HG03095 (cell line): ENCODE results near the gene ISM2.
"Not testable (repeated sequence)": the region's sequence is repeated elsewhere in the genome, so short reads cannot be mapped to it uniquely, and the experiment has no call there.

Experiments
- ATAC-seq: cut with Tn5 transposase; IDR thresholded peaks from one replicate; pipeline ENCODE4 v1.9.1; 2021; ENCODE audit warnings: moderate library complexity; ENCODE audit not compliant: unreplicated experiment

The ISM2 gene

DNA sequence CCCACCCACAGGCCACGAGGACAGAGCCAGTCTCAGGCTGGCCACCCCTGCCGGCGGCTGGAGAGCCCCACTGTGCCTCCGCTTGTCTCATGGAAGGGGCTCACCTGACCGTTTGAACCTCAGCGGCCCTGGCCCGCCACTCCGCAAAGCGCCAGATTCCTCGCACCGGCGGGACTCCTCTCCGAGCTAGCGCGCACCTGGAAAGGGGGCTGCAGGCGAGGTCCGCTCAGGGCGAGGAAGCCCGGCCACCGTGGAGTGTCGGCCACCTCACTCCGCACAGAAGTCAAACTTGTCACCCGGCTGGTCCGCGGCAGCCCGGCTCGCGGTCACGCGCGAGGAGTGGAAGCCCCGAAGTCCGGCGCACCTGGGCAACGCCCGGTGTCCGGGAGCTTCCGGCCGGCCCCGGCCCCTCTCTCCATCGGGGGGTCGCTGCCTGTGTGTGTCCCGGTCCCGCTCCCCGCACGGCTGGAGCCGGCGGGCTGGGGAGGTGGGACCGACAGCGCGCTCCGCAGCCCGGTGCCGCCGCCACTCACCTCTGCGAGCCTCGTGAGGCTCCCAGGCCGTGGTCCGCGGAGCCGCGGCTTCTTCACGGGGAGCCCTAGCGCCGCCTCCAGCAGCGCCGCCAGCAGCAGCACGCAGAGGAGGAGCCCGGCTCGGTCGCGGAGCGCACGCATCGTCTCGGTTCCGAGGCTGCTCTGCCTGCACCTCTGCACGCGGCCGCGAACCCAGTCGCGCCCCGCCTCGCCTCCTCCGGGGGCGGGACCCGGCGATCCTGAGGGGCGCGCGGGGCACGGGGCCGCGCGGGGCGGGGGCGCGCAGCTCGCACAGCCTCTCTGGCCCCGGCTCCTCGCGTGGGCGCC, at the start of gene ISM2:
ISM2 (minus strand) TSS at position 697 of the 860 bp plus-strand sequence; CDS start at position 674, 23 bp downstream.
- peak; percentile 64 for ATAC-seq

DNA sequence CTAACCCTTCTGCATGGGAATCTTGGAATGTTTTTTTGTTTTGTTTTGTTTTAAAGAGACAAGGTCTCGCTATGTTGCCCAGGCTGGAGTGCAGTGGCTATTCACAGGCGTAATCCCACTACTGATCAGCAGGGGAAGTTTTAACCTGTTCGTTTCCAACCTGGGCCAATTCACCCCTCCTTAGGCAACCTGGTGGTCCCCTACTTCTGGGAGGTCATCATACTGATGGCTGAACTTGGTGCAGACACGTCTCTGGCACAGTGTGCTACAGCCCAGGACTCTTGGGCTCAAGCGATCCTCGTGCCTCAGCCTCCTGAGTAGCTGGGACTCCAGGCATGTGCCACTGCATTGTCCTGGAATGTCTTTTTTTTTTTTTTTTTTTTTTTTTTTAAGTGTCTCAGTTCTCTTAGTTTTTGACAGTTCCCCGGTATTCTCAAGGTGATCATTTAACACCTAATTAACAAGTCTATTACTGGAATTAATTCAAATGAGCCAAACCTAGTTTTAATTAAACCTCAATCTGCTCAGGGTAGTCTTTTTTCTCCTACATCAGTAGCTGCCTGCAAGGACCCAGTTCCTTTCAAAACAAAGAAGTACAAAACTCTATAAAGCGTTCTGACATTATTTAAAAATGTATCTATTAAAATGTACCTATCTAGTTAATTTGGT, 49.0 kb upstream of the ISM2 start:
- no peak for ATAC-seq

DNA sequence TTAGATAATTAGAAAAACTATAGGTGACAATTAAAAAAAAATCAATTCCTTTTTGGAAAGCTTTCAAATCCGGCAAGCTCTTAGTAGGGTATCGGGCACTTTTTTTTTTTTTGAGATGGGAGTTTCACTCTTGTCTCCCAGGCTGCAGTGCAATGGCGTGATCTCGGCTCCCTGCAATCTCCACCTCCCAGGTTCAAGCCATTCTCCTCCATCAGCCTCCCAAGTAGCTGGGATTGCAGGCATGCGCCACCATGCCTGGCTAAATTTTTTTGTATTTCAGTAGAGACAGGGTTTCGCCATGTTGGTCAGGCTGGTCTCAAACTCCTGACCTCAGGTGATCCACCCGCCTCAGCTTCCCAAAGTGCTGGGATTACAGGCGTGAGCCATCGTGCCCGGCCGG, 46.6 kb upstream of the ISM2 start:
- not testable (repeated sequence) for ATAC-seq

DNA sequence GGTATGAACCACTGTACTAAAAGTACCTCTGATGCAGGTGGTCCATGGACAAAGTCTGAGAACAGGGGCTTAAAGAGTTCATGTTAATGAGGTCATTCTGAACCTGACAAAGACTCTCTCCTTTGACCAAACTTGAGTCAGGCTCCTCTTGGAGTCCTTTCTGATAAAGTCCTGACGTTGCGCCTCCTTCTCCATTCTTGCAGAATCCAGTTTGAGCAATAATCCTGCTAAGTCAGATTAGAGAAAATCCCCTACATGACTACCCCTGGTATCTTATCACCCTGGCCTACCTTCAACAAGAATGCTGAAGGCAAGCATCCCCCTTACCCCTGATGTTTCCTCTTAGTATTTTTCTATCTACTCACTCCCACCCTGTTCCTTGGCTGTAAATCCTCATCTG, 46.0 kb upstream of the ISM2 start:
- ATAC-seq, result no peak

DNA sequence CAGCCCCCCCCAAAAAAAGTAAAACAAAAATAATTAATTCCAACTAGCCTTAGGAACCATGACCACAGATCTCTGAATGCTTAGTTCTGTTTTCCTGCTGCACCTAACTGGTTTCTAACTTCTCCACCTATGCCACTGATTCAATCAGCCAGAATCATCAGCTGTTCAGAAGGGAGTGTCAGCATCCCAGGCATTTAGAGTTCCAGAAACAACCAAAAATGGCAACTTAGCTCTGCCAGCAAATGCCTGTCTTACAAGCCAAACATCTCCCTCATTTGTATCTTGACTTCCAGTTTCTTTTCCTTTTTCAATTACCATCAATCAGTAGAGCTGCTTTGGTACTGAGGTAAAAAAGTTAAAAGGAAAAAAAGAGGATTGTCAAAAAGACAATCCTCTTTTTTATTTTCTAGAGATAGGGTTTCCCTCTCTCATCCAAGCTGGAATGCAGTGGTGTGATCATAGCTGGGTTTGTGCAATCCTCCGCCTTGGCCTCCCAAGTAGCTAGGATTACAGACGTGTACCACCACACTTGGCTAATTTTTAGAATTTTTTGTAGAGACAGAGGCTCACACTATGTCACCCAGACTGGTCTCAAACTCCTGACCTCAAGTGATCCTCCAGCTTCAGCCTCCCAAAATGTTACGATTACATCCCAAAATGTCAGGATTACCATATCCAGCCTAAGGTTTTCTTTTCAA, 45.2 kb upstream of the ISM2 start:
- no peak for ATAC-seq

DNA sequence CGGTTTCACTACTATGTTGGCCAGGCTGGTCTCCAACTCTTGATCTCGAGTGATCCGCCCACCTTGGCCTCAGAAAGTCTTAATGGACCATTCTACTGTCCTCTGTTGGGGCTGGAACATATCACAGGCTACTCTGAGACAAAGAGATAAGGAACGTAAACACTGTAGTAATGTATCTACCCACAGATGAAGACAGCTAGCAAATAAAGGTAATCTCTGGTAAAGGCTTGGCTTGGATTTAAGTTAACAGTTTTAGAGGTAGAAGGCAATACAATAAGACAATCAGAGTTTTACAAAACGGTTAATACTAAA, 44.6 kb upstream of the ISM2 start:
- no peak for ATAC-seq

DNA sequence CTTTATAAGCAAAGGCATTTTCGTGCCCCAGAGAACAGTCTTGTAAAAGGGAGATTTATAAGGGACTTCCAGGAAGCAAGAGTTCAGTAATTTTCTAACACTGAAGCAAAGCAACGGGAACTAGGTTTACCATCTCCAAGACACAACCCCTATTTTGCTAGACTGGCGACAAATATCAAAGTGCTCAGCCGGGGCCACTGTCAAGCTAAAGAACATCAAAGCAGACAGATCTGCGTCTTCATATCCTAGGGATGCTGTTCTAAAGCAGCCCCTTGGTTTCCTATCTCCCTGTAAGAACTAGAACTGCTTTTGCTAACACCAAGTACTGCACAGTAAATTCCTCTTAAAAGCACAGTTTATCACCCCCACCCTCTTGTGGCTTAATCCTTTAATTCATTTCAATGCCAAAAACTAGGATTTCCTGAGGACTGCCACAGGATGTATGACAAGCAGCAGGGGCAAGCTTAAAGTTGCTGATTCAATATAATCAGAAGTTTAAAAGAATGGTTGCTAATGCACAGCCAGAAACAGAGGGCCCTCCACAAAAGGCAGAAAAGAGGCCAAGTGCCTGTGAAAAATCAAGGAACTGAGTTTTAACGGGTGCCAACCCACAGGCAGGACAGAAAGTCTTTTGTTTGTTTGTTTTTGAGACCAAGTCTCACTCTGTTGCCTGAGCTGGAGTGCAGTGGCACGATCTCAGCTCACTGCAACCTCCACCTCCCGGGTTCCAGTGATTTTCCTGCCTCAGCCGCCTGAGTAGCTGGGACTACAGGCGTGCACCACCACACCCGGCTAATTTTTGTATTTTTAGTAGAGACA, 44.0 kb upstream of the ISM2 start:
- ATAC-seq, result no peak

DNA sequence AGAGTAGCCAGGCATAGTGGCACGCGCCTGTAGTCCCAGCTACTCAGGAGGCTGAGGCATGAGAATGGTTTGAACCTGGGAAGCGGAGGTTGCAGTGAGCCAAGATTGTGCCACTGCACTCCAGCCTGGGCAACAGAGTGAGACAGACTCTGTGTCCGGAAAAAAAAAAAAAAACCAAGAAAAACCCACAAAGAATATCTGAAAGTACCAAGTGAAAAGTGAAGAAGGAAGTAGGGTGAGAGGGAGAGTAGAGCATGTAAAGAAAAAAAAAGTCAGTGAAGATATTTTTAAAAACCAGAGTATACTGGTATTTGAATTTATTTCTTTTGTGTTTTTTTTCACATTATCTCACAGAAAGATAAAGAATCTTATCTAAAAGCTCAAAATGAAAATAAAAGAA, 43.3 kb upstream of the ISM2 start:
- peak; percentile 50 for ATAC-seq

DNA sequence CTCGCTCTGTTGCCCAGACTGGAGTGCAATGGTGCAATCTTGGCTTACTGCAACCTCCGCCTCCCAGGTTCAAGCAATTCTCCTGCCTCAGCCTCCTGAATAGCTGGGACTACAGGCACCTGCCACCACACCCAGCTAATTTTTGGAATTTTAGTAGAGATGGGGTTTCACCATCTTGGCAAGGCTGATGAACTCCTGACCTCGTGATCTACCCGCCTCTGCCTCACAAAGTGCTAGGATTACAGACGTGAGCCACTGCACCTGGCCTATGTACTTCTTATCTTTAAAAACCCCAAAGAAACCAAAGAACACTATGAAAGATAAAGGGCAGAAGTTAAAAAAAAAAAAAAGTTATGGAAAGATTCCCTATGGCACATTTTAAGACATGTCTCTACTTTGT, 38.3 kb upstream of the ISM2 start:
- not testable (repeated sequence) for ATAC-seq

DNA sequence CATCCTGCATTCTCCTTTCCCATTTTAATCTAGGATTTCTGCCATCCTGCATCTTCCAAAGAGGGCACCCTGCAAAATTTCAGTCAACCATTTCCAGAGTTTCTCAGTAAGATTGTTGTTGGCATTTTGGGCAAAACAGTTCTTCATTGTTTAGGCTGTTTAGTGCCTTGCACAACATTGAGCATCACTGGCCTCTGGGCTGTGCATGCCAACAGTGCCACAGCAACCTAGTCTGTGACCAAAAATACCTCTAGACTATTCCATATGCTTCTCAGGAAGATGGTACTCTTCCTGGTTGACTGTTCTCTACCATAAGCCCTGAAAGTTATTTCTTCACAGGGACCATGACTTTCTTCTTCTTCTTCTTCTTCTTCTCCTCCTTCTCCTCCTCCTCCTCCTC, 32.5 kb upstream of the ISM2 start:
- ATAC-seq, result no peak

DNA sequence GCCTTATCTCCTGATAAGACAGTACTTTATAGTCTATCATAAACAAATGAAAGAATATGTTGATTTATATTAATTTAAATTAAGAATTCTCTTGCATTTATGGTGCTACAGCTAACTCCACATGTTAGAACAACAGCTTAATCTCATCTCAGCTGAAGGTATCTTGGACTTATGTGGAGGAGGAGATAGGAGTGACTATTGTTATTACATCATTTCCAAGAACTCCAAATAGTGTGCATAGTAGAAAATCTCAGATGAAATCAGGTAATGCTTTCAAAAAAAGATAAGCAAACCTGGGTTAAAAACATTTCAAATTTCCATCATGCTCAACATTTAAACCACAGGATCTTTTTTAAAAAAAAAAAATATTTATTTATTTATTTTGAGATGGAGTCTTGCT, 31.3 kb upstream of the ISM2 start:
- ATAC-seq, result no peak

DNA sequence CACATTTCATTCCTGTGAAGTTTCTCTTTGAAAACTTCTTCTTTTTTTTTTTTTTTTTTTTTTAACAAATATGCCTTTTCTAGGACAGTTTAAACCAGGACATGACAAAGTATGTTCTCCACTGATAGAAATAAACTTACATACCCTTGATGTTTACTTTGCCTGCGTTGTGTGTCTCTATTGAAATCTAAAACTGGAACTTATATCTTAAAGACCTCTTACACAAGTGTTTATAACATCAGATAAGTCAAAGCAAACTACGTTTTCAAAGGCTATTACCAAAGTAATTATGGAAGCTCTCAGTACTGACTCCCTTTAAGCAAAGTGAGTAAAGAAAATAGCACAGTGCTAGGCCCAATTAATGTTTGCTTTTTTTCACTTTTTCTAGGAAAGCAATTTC, 30.6 kb upstream of the ISM2 start:
- no peak for ATAC-seq

DNA sequence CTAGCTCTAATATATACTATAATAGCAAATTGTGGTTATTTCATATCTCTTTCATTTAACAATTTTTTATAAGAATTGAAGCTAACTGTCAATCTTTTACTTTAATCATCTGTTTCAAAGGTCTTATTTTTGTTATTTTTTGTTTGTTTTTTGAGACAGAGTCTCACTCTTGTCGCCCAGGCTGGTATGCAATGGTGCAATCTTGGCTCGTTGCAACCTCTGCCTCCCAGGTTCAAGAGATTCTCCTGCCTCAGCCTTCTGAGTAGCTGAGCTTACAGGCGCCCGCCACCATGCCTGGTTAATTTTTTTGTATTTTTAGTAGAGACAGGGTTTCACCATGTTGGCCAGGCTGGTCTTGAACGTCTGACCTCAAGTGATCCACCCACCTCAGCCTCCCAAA, 30.1 kb upstream of the ISM2 start:
- ATAC-seq, result not testable (repeated sequence)

DNA sequence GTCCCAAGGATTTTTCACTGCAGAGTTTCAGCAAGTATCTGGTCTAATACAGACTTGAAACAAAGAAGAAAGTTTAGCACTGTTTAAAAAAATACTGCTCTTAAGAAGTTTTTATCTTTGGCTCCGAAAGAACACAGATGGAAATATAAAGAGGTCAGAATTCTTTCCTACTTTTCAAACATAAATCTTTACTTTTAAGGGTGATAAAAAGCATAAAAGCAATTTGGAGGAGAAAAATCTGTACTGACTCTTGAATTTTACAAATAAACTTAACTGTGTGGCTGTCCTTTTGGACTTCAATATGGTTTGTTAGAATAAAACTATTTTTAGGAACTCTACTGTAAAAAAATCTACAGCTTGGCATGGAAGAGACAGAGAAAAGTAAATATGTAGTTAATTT, 27.6 kb upstream of the ISM2 start:
- ATAC-seq, result no peak

DNA sequence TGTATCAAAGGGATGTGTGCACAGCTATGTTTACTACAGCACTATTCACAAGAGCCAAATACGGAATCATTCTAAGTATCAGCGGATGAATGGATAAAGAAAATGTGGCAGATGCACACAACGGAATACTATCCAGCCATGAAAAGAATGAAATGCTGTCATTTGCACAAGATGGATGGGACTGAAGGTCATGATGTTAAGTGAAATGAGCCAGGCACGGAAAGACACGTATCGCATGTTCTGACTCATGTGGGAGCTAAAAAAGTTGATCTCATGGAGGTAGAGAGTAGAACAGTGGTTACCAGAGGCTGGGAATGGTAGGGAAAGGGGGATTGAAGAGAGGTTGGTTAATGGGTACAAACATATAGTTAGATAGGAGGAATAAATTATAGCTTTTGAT, 25.9 kb upstream of the ISM2 start:
- ATAC-seq, result no peak

DNA sequence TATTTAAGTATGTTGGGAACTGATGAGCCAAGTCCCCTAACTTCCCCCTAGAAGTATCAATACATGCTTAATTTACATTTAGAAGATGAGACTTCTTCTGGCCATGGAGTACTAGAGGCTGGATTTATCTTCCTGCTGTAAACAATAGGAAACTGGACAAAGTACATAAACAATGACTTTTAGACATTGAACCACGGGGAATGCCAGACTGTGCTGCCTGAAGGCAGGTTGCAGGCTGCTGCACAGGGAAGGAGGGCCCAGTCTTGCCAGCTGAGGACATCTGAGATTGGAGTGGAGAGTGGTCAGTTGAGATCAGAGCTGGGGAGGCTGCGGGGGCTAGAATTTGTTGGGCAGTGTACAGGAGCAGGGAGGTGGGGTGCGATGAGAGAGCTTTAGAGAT, 24.5 kb upstream of the ISM2 start:
- no peak for ATAC-seq

DNA sequence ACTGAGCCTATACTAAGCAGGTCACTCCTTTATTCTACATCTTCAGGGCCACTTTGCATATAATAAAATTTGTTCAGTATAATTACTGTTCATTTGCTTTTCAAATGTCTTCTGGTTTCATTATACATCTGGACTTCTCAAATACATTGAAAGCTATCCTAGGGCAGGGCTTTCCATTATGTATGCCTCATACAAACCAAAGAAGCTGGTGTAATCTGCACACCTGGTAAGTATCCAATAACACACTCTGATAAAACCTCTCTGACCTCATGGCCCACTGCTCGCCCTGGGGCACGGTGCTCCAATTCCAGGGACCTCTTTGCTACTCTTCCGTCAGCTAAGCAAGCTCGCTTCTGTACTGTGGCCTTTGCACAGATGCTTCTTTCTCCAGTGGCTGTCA, 21.9 kb upstream of the ISM2 start:
- no peak for ATAC-seq

DNA sequence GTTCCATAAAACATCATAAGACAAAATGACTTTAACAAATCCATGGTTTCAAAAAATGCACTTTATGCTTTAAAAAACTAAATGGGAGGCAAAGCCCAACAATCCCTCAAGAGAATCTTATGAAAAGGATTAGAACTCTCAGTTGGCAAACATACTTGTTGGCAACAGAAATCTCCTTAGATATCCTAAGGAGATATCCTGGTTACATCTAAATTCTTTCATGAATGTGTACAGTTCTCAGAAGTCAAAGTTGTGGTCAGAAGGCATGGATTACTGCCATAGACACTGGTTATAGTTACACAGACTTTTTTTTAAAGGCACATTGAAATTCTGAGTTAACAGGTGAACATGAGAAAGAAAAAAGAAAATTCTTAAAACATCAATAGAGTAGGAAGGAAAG, 17.5 kb upstream of the ISM2 start:
- no peak for ATAC-seq

DNA sequence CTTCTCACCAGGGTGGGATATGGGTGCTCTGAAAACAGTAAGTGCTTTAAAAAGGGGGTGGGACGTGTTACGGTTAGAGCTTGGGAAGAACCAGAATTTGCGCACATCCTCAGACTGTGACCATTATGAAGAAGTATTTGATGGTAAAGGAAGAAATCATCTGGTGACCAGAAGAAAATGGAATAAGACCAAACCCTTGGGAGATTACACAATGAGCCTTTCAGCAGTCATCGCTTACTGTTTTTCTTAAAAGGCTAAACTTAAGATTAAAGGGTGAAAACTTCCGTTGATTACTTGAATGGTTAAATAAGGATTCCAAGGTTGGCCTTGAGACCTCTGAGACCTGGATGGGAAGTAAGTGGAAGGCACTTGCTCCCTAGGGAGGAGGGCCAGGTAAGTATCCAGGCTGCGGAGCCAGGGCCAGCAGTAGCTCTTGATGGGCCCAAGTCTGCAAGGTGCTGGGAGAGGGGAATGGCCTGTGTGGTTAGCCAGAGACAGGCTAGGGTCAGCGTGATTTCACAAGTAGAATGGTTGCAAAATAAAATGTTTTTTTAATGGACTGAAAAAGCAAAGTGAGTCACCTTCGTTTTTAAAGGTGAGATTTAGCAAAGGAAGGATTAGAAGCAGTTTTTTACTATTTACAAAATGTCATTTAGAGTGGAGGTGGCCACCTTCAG, 13.0 kb upstream of the ISM2 start:
- ATAC-seq, result no peak

DNA sequence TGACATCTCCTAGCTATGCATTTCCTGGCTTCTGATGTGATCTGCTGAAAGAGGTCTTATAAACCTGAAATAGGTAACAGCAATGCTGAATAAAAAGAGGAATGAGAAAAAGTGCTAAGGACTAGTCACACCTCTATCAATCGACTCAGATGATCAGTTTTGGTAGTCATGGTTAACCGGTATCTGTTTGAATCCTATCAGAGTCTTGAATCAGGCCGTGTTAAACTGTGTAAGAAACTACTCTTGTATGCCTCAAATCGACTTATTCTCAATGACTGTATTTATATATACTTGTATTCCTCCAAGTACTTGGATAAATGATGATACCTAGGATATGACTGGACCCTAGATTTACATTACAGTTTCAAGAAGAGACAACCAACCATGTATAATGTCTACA, 10.8 kb upstream of the ISM2 start:
- no peak for ATAC-seq

DNA sequence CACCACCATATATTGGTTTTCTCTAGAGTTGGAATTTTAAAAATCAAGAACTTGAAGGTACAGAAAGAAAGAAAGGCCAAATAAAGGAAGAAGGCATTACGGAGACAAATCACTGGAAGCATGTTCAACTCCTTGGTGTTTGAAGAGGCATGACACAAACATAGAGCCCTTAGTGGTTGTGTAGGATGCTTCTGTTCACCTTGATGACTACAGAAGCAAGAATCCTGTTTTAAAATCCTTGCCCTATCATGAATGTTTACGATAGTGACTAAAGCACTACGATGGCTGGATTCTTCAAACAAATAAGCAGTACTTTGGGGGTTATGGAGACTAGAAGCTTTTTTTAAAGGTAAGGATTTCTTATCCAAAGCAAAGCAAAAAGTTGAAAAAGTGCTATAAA, 10.3 kb upstream of the ISM2 start:
- no peak for ATAC-seq
